B cell (primary cell): ENCODE results near the gene DNAJB6.

Experiments
- CTCF ChIP-seq: fragments of 200-600 bp; IDR thresholded peaks from one replicate; pipeline ENCODE4 v1.8.0; 2022; ENCODE audit warnings: antibody characterized with exemption, mild to moderate bottlenecking
- EZH2 ChIP-seq: IDR thresholded peaks from 2 replicates; pipeline ENCODE4 v1.6.1; 2012; ENCODE audit warnings: borderline replicate concordance, low read depth, mild to moderate bottlenecking, moderate library complexity, low read length; ENCODE audit not compliant: insufficient read depth, poor library complexity, severe bottlenecking

GRCh38 chr7:157434701-157435100 lies 97.9 kb downstream of the DNAJB6 start:
- TF ChIP-seq CTCF (no peak), EZH2 (no peak)
